GM10266 (cell line): ENCODE measurements around the gene TECRL.

Source experiments
- DNase-seq: peaks from one replicate; pipeline ENCODE4 v3.0.0; 2012; ENCODE audit errors: extremely low spot score
- TF ChIP-seq, protein P1 (sequence below): IDR thresholded peaks from 2 replicates; pipeline ENCODE4 v1.5.1; 2012; ENCODE audit warnings: mild to moderate bottlenecking, low read depth; ENCODE audit not compliant: control insufficient read depth, insufficient read depth; ENCODE audit errors: missing control alignments

Gene TECRL

DNA sequence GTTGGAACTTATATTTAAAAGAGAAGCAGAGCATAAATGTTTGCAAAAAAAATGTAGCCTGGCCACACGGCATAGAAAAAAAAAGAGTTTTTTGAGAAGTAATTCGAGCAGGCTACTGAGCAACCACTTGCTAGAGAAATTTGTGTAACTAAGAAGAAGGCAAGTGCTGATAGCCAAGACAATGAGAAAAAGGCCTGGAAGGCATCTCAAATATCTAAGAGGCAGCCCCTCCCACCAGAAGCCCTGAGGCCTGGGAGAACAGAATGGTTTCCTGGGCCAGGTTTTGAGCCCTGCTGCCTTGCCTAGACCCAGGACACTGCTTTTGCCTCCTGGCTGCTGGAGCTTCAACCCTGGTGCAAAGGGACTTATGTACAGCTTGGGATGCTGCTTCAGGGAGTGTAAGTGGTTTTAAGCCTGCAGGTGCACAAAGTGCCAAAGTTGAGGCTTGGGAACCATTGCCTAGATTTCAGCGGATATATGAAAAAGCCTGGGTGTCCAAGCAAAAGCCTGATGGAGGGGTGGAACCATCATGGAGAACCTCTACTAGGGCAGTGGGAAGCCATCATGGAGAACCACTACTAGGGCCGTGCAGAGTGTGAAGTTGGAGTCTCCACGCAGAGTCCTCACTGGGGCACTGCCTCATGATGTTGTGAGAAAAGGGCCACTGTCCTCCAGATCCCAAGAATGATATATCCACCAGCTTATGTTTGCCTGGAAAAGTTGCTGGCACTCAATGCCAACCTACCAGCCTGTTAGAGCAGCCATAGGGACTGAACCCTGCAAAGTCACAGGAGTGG is 9.7 kb downstream of the TECRL start:
- TF ChIP-seq, protein P1, sequence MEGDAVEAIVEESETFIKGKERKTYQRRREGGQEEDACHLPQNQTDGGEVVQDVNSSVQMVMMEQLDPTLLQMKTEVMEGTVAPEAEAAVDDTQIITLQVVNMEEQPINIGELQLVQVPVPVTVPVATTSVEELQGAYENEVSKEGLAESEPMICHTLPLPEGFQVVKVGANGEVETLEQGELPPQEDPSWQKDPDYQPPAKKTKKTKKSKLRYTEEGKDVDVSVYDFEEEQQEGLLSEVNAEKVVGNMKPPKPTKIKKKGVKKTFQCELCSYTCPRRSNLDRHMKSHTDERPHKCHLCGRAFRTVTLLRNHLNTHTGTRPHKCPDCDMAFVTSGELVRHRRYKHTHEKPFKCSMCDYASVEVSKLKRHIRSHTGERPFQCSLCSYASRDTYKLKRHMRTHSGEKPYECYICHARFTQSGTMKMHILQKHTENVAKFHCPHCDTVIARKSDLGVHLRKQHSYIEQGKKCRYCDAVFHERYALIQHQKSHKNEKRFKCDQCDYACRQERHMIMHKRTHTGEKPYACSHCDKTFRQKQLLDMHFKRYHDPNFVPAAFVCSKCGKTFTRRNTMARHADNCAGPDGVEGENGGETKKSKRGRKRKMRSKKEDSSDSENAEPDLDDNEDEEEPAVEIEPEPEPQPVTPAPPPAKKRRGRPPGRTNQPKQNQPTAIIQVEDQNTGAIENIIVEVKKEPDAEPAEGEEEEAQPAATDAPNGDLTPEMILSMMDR = no peak
- no peak for DNase-seq

- TF ChIP-seq, protein P1 = no peak
- DNase-seq = no peak
These were observed 14.8 kb downstream of the TECRL start for GRCh38 chr4:64394469-64394868.

- DNase-seq = no peak
- TF ChIP-seq, protein P1 = no peak
These were observed 21.0 kb downstream of the TECRL start for GRCh38 chr4:64388252-64388651.

DNA sequence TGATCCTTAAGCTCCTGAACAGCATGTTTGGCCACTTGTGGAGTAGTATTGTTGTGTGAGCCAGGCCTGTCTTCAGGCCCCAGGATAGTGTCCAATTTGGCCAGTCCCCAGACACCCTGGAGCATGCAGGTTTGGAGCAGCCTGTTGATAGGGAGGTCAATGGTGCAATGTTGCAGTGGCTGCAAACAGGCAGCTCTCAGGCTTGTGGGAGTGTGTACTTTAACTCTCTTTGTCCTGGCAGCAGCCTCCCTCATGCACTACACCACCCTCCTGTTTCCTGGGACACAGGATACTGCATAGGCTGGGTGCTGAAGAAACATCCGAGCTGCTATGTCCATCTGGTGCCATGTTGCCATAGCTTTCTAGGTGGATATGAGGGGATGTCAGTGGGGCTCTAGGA is 24.0 kb downstream of the TECRL start:
- TF ChIP-seq, protein P1 = no peak
- no peak for DNase-seq

DNA sequence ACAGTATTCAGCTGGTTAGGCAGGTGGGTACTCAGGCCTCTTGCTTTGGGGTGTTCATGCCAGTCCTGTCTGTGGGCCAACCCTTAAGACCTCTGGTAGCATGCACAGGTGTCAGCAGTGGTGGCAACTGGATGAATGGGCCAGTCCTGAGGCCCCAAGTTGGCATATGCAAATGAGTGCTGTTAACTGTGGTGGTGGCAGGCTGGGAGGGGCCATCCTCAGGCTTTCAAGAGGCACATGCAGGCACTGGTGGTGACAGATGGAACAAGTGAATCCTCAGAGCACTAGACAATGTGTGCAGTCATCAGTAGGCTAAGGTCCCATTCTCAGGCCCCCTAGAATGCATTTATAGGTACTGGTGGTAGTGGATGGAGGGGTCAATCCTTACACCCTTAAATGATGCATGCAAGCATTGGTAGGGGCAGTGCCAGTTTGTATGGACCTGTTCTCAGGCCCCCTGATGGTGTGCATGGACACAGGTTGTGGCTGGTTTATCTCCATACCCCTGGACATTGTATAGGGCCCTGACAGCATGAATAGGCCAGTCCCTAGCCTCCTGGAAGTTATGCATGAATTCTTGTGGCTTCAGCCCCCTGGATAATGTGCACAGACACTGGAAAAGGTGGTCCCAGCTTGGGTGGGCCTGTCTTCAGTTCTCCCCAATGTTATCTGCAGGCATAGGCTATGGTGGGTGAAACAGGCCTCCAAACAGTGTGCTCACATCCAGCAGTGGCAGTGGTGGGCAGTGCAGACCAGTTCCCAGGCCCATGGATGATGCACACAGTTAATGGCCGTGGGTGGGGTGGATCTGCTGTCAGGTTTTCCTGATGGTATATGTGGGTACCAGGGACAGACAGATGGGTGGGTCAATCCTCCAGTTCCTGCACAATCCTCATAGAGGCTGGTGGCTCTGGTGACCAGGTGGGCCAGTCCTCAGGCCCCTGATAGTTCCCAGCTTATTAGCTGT is 24.7 kb downstream of the TECRL start:
- DNase-seq = no peak
- TF ChIP-seq, protein P1 = no peak

DNA sequence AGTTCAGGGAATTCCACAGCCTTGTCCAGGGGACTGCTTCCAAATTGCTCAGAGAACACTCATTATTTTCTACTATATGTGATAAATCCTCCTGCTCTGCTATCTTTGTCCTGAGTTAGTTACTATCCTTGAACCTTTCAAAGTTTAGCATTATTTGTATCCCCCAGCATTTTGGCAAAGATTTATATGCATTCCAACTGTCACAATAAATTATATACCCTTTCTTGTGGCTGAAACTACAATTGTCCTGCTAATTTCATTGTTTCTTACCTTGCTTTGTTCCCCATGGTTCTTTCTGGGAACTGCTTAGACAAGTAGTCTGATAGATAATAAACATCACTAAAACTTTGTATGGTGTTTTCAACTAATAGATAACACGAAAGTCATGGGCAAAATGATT is 40.5 kb downstream of the TECRL start:
- no peak for DNase-seq
- TF ChIP-seq, protein P1 = no peak
